WI38 (cell line): Measurements from ENCODE around the gene SH3GL2.
A peak's percentile ranks its signal among the peaks of the same experiment; 100 is the strongest.

Experiments
- H3K4me3 ChIP-seq: 2 replicates; pipeline ENCODE4 v1.5.1; 2011; ENCODE audit warnings: low read depth, mild to moderate bottlenecking, control low read depth, low read length
- TF ChIP-seq, protein P1 (sequence below): IDR thresholded peaks from 2 replicates; pipeline ENCODE4 v1.5.1; 2012; ENCODE audit warnings: low read depth, mild to moderate bottlenecking, control low read depth, low read length

SH3GL2 gene

DNA sequence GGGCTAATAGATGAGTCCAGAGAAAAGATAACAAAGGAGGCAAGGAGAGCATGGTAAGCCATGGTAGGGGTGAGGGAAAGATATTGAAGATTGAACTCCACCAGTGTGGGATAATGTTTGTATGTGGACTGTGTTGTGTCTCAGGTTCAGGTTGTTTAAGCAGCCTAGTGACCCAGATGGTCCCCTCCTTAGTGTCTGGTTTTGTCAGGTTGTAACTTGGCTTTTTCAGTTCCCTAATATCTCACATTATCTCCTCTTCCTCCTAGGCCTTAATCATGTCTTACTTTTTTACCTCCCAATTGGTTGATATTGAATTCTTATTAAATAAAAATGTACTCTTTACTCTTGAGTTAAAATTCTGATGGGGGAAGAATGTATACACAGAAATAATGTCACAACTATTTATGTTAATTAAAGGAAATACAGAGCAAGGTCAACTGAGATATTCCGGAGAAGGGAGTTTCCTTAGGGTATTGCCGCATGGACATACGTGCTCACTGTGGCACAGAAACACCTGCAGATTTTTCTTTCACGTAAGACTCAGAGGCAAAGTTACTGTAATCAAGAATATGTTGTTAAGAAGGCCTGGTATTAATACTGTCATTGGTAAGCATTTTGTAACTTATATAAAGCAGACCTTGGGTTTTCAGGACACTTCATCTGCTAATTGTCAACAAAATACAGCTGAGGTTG, 23.4 kb upstream of the SH3GL2 start:
- H3K4me3 ChIP-seq, result no peak overlapping the region
- TF ChIP-seq, protein P1, sequence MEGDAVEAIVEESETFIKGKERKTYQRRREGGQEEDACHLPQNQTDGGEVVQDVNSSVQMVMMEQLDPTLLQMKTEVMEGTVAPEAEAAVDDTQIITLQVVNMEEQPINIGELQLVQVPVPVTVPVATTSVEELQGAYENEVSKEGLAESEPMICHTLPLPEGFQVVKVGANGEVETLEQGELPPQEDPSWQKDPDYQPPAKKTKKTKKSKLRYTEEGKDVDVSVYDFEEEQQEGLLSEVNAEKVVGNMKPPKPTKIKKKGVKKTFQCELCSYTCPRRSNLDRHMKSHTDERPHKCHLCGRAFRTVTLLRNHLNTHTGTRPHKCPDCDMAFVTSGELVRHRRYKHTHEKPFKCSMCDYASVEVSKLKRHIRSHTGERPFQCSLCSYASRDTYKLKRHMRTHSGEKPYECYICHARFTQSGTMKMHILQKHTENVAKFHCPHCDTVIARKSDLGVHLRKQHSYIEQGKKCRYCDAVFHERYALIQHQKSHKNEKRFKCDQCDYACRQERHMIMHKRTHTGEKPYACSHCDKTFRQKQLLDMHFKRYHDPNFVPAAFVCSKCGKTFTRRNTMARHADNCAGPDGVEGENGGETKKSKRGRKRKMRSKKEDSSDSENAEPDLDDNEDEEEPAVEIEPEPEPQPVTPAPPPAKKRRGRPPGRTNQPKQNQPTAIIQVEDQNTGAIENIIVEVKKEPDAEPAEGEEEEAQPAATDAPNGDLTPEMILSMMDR, result no peak

DNA sequence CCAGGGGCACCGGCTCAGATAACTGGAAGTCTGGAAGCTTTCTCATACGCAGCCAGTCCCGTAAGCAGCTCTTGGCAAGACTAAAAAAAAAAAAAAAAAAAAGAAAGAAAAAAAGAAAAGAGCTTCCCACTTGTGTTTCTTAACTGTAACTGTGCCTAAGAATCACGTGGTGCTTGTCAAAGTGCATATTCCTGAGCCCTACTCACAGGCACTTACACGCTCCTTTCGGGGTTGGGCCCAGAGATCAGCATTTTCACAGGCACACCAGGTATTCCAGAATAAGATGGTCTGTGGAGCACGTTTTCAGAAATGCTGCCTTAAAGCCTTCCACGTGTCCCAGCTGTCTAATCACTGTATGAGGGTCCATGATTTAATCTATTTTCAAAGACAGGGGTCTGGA, 22.6 kb upstream of the SH3GL2 start:
- TF ChIP-seq, protein P1, result no peak
- H3K4me3 ChIP-seq, result no peak overlapping the region

DNA sequence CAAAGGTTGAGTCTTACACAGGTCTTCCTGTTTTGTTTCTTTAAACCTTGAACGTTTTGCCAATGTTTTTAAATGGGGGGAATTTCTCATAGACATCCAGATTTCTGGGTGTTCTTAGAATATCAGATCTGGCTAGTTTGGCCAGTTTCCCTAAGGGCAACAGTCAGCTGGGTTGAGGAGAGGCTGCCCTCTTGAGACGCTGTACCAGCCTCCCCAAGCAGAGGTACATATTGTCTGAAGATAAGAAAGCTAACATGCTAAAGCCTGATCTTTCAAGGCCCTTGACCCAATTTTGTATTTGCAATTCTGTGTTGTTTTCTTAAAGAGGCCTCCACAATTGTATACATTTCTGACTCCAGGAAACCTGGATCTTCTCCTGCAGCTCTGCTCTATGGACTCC, 21.9 kb upstream of the SH3GL2 start:
- TF ChIP-seq, protein P1, result no peak

GRCh38 chr9:17571825-17572224, 7.0 kb upstream of the SH3GL2 start:
- no peak overlapping the region for H3K4me3 ChIP-seq
- TF ChIP-seq, protein P1, result no peak

More for the DNA sequence above, 21.9 kb upstream of the SH3GL2 start:
- H3K4me3 ChIP-seq, result no peak overlapping the region

GRCh38 chr9:17574342-17574741, 4.5 kb upstream of the SH3GL2 start:
- TF ChIP-seq, protein P1, result no peak
- H3K4me3 ChIP-seq, result no peak overlapping the region

GRCh38 chr9:17578577-17578910, 322 bp upstream of the SH3GL2 start:
- peak overlapping the region; percentile 34 for H3K4me3 ChIP-seq

GRCh38 chr9:17580119-17580518, 1.3 kb downstream of the SH3GL2 start:
- H3K4me3 ChIP-seq, result no peak overlapping the region
- TF ChIP-seq, protein P1, result no peak

More at GRCh38 chr9:17578577-17578910, 322 bp upstream of the SH3GL2 start:
- TF ChIP-seq, protein P1, result no peak
